ENCODE results near the gene VKORC1. TPM values are rescaled to one million over a fixed set of nuclear protein-coding genes. Genes with fewer than 3 reads are reported as not detected.
"Not testable (repeated sequence)": the region's sequence is repeated elsewhere in the genome, so short reads cannot be mapped to it uniquely, and the experiment has no call there.

VKORC1 gene
- total RNA-seq, 1 experiment from 2014 or later: 223 TPM

DNA sequence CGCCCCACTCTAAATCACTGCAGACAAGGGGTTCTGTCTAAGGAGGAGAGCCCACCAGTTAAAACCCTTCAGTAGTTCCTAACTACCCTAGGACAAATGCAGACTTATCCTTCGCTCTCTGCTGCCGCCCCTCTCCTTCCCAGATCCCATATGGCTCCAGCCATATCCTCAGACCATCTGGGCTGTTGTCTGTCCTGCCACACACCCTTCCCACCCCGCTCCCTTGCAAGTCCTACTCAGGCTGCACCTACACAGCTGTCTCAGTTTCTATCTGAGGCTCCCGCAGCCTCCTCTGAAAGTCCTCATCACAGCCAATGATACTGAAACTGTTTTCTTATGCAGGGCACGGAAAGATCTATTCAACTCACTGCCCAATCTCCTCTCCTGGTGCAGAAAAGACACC, 12.9 kb upstream of the VKORC1 start:
- DNase-seq (ENCODE audit: low read depth): no peak

DNA sequence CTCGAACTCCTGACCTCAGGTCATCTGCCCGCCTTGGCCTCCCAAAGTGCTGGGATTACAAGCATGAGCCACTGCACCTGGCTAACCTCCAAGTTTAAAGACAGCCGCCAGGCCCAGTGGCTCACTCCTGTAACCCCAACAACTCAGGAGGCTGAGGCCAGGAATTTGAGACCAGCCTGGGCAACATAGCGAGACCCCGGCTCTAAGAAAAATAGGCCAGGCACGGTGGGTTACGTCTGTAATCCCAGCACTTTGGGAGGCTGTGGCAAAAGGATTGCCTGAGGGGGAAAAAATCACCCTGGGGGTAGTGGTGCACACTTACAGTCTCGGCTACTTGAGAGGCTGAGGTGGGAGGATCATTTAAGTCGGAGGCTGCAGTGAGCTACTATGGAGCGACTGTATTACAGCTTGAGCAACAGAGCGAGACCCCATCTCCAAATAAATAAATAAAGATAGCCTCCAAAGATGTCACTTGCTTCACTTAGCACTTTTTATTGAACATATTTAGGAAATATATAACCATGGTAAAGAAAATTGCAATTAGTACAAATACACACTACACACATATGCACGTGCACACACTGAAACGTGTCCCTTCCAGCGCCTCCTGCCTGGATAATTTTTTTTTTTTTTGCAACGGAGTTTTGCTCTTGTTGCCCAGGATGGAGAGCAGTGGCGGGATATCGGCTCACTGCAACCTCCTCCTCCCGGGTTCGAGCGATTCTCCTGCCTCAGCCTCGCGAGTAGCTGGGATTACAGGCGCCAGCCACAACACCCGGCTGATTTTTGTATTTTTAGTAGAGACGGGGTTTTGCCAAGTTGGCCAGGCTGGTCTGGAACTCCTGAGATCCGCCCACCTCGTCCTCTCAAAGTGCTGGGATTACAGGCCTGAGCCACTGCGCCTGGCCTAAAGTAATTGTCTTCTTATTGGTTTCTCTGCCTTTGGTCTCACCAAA, 12.2 kb upstream of the VKORC1 start:
- peak; percentile 29 for DNase-seq (ENCODE audit: low read depth)

DNA sequence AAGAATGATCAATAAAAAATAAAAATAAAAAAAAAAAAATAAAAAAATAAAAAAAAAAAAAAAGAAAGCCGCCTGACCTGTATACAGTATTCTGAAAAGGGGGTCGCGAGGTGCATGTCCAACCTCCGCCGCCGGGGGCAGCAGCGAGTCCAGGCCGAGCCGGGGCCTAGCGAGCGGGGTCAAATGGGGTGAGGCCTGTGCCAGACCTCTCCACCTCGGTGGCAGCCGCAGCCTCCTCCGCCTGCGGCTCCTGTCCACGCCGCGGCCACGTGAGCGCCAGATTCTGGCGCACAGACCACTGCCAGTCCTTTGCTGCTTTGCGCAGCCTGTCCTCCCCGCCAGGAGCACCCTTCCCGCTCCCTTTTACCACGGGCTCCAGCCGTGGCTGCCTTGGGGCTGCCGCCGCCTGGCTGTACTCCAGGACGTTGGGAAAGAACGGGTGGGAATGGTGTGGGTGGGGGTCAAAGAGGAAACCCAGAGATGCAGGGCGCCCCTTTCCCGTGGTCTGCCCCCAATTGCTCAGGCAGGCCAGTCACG, 11.1 kb upstream of the VKORC1 start:
- peak; percentile 46 for DNase-seq (ENCODE audit: low read depth)

DNA sequence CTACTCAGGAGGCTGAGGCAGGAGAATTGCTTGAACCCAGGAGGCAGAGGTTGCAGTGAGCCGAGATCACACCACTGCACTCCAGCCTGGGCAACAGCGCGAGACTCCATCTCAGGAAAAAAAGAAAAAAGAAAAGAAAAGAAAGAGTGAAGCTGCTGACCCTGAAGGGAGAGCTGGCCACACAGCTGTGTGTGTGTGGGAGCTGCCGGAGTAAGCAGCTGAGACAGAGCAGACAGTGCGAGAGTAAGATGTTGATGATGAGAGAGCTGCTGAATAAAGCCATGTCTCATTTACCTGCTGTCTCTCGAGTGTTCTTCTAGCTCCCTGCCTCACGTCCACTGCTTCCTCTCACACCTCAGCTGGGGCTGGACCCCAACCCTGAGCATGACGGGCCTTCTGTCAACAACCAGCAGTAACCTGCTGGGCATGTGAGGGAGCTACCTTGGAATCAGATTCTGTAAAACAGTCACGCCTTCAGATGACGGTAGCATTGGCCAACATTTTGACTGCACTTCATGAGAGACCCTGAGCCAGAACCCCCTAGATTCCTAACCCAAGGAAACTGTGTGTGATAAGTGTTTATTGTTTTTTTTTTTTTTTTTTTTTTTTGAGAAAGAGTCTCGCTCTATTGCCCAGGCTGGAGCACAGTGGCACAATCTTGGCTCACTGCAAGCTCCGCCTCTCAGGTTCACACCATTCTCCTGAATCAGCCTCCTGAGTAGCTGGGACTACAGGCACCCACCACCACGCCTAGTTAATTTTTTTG, 6.5 kb upstream of the VKORC1 start:
- DNase-seq (ENCODE audit: low read depth): not testable (repeated sequence)

DNA sequence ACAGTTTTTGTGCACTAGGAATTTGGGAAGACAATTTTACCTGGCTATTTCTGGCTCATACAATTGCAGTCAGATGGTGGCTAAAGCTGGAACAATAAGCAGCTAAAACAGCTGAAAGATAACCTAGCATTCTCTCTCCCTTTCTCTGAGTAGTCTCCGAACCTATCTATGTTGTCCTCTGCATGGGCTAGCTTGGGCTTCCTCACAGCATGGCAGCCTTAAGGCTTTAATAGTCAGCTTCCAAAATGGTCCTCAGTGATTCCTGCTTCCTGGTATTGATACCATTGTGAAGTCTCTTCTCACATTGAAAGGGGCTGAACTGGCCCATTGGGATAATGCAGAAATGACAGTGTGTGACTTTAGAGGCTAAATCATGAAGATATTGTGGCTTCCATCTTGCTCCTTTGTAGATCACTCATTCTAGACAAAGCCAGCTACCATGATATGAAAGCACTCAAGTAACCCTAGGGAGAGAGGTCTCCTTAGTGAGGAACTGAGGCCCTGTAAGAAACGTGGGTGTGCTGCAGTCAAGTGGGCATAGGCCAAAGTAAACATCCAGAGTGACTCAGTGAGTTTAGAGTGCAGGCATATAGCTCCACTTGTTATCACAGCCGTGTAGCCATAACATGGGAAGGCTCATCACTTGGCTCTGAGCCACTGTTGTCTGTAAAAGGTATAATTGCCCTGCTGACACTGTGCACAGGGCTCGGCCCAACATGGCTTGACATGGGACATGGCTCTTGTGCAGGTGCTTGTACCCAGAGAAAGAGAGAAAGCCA, 5.5 kb upstream of the VKORC1 start:
- DNase-seq (ENCODE audit: low read depth): peak; percentile 56

DNA sequence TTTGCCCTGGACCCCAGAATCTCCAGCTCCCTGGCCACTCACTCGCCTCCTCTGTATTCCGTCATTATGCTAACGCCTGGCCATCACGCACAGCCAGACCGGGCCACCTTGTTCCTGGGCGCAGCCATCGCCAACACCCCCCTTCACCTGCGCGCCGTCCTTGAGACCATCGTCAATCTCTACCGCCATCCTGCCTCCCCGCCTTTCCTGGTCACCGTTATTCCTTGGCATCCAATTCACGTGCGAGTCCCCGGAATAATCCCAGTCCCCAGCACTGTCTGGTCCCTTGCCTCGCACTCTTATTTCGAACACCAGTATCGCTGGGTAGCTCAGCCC, 541 bp downstream of the VKORC1 start:
- peak; percentile 29 for DNase-seq (ENCODE audit: low read depth)

DNA sequence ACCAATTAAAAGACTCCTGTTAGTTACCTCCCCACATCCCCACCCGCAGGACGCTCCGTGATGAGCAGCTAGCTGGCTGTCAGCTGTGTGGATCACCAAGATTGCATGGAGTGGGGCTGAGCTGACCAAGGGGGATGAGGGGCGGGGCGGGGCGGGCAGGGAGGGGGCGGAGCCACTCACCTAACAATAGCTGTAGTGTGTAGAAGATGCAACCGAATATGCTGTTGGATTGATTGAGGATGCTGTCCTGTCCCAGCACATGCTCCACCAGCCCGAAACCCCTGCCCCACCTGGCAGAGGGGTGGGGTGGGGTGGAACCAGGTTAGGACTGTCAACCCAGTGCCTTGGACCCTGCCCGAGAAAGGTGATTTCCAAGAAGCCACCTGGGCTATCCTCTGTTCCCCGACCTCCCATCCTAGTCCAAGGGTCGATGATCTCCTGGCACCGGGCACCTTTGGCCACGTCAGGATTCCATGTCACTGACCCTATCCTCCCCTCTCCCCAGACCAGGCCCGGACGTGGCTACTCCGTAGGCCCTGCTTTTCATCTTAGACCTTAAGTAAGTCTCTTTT, 1.4 kb downstream of the VKORC1 start:
- DNase-seq (ENCODE audit: low read depth): peak; percentile 44

DNA sequence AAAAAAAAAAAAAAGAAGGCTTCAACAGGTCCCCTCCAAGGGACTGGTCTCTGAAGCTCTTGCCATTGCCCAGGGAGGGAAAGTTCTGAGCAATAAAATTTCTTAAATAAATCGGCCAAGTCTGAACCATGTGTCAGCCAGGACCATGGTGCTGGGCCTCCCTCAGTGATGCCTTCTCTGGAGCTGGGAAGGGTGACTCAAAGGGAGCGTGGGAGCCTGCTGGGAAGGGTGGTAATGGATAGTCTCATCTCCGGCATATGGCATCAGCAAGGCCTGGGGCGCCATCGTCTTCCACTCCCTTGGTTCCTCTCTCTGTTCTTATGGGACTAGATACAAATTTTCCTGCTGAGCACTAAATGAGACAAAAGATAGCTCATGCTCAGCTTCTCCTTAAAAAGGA, 2.3 kb downstream of the VKORC1 start:
- DNase-seq (ENCODE audit: low read depth): no peak

DNA sequence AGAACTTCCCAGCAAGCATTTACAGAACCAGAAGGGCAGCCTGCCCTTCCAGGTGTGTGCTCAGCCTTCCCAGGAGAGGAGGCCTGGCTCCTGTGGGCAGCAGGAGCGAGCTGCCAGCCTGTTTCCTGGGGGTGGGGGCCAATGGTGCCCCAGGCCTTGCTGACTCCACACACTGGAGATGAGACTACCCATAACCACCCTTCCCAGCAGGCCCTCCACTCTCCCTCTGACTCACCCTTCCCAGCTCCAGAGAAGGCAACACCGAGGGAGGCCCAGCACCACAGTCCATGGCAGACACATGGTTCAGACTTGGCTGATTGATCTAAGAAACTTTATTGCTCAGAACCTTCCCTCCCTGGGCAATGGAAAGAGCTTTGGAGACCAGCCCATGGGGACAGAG, 4.1 kb downstream of the VKORC1 start:
- peak; percentile 82 for DNase-seq (ENCODE audit: low read depth)

DNA sequence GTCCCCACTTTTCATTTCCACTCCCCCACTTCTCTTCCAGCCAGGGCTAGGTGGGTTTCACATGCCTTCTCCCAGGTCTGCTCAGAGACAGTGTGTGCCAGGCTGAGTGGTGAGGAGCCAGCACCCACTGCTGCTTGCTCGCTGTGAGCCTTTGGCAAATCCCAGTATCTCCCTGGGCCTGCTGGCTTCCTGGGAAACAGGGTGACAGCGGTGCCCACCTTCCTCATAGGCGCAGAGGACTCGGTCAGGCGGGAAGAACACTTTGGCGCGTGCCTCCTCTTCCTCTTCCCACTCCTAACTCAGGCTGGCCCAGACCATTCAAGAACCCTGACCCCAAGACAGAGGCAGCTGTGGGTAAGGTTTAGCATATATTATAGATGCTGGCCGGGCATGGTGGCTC, 5.4 kb downstream of the VKORC1 start:
- no peak for DNase-seq (ENCODE audit: low read depth)

DNA sequence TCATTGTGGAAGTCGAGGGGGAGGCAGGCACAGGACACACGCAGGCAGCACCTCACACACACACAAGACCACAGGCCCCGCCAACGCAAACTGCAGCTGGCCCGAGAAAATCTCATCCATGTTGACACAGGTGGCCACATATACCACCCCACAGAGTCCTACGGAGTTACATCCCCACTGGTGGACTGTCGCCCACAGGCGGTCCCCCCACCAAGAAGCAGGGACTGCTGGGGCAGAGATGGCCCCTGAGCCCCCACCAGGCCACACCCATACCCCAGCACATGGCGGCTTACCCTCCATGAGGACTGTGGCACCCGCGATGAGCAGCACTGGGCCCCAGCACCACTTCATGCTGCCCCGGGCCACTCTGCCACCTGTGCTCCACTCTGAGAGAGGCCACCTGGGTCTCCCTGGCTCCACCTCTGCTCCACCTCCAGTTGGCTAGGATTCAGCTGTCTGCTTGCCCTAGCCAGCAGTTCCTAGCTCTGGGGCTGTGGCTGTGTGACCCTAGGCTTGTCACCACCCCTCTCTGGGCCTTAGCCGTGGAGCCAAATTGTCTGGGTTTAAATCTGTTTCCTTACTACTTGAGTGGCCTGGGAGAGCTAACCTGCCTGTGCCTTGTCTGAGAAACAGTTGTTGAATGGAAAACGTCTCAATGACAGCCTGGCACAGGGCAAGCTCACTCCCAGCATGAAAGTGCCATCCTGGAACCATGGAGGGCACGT, 6.0 kb downstream of the VKORC1 start, which contains the start of gene PRSS53:
Gene PRSS53, minus strand, starts transcription at position 485 of the 725 bp plus-strand sequence. Its CDS starts 134 bp downstream, at position 351.
- no peak for DNase-seq (ENCODE audit: low read depth)

DNA sequence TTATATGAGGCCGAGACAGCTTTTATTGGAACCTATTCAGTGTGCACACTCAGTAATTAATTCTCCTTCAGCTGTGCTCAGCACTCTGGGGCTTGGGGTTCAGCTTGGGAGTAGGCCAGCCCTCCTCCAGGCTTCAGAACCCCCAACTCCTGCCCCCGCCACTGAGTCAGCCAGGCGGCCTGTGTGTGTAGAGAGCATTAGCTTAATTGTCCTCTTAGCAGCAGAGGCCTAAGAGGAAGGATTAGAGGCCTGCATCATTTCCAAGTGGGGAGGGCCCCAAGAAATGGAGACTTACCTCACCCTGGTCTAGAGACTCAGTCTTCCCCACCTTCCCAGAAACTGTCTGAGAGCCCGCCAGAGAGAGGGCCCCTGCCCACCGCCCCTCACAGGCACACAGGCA, 6.6 kb downstream of the VKORC1 start:
- no peak for DNase-seq (ENCODE audit: low read depth)

DNA sequence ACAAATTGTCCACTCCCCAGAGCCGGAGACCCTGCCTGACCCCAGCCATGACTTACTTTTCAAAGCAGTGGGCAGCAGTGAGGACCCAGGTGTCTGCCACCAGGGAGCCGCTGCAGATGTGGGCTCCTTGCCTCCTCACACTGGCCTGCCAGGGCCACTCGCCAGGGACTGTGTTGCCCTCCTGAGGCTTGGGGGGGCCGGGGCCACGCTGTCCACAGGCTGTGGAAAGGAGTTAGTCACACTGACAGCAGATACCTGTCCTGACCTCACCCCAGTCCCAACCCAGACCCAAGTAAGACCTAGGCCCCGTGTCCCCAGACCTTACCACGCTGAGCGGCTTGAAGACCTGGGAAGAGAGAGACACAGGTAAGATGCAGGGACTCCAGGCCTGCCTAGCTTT, 7.1 kb downstream of the VKORC1 start:
- no peak for DNase-seq (ENCODE audit: low read depth)

DNA sequence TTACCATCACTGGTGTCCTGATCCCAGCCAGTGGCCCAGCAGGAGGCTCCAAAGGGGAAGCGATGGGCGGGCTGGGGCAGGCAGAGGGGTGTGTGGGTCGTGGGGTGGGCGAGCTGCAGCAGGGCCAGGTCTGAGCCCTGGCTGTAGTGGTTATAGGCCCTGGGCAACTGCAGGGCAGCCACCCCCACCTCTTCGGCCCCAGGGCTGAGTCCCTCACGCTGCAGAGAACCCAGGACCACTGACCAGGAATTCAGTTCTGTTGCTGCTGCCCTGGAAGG, 8.0 kb downstream of the VKORC1 start:
- DNase-seq (ENCODE audit: low read depth): no peak

DNA sequence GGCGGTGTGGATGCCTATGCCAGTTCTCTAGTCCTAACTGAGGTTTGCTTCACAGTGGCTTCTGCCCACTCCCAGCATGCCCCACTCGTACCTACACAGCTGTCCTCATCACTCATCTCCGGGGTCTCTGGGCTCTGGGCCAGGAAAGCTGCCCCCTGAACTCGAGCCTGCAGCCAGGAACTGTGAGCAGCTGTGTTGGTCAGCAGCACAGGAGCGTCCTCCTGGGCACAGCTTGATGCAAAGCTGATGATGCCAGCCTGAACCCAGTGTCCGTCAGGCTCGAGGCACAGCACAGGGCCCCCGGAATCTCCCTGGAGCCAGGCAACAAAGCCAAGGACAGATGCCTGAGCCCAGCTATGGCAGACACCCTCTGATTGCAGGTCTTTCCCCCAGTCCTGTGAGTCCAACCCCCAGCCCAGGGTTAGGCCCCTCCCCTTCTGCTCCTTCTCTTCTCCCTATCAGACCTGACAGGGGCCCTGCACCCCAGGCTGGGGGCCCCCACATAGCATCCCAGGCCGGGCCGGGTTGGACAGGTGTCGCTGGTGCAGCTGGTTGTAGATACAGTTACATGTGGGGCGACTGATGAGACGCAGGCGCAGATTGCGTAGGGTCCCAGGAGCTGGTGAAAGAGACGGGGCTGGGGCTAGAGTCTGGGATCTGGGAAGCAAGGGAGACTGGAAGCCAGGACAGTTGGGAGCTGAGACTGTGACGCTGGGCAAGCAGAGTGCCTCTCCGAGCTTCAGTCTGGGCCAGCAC, 8.5 kb downstream of the VKORC1 start:
- no peak for DNase-seq (ENCODE audit: low read depth)

DNA sequence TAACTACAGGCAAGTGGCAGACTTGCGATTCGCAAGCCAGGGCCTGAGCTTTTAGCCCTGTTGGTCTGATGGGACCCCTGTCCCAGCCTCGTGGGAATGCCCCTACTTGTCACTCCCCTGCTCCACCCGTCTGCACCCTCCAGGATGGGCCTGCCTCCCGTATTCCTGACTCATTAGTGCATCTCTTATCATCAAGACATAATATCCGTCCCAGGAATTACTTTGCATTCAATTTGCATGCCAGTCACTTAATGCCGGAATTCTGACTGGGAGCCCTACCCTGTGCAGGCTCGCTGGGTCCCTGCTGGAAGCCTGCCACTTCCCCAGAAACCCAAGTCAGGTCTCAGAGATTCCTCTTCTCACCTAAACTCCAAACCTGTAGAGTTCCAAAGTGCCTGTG, 9.2 kb downstream of the VKORC1 start:
- no peak for DNase-seq (ENCODE audit: low read depth)

DNA sequence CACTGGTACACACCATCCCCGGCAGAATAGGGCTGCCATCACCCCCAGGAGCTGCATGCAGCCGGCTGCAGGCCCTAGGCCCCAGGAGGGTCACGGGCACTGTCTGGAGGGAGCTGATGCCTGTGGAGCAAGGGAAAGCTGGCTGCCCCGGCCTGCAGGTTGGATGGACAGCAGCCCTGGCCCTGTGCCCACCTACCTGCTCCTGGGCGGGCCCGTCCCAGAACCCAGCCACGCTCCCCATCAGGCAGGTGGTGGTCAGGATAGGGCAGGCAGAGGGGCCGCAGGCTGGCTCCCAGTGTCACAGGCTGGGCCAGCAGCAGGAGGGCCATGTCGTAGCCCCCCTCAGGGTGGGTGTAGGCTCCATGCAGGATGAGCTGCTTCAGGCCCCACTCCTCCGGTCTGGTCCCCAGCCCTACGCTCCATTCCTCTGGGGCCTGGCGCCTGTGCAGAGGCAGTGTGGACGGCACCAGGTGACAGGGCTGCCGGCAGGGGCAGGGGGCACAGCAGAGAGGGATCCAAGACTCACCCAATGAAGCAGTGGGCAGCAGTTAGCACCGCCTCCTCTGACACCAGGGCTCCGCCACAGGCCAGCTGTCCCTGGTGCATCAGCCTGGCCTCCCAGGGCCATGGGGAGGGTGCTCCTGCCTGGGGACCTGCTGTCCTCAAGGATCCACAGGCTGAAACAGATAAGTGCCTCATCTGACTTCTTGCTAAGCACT, 9.9 kb downstream of the VKORC1 start:
- no peak for DNase-seq (ENCODE audit: low read depth)

DNA sequence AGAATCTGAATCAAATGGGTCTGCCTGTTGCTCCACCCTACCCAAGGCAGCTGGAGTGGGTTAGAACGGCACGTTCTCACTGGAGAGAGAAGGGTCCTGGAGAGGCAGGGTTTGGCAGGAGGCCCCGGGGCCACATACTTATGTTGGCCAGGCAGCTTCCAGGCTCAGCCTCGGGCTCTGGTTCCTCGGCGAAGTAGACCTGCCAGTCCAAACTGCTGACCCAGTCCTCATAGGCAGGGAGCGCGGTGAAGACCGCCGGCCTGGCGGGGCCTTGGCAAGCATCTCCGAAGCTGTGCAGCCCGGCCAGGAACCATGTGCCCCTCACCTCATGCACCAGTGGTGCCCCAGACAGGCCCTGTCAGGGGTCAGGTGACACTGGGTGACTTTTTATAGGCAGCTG, 10.6 kb downstream of the VKORC1 start:
- no peak for DNase-seq (ENCODE audit: low read depth)

DNA sequence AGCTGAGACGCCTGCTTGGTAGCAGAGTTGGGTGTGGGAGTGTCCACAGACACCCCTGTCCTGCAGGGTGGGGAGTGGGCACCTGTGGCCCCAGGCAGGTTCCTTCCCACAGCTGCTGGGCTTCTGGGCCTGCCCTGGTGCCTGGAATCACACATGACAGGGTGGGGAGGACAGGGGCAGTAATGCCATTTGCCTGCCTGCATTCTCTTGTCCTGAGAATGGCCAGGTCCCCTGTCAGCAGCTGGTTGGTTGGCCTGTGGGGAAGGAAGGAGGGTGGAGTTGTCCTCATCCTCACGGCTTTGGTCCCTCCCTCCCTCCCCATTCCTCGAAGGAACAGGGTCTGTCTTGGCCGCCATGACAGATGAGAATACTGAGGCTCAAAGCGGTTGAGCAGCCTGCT, 11.0 kb downstream of the VKORC1 start:
- DNase-seq (ENCODE audit: low read depth): no peak

DNA sequence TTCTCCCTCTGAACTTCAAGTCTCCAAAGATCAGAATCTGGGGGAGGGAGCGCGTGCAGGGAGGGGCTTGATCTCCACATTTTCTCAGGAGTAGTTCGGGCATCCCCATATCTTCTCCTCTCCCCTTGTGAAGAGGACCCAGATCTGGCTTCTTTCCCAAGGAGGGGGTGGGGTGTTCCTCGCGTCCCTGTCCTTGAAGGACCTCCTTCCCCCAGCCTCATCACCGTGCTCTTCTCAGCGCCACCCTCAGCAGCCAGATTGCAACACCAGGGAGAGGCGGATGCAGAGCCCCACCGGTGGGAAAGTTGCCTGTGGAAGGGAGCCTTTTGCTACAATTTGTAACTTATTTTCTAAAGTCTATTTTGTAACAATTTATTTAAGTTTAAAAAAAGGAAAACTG, 11.5 kb downstream of the VKORC1 start:
- DNase-seq (ENCODE audit: low read depth): no peak
